Renal cortical epithelial cell (primary cell): ENCODE results near the gene PLAU. TPM values are rescaled to one million over a fixed set of nuclear protein-coding genes. Genes with fewer than 3 reads are reported as not detected.
"Not testable (repeated sequence)": the region's sequence is repeated elsewhere in the genome, so short reads cannot be mapped to it uniquely, and the experiment has no call there.

Experiments used
- DNase-seq: peaks from one replicate; pipeline ENCODE4 v3.0.0-alpha.2; 2011; ENCODE audit warnings: low read depth
- total RNA-seq: library from RNA; depleted of rRNA; stranded (reverse); fragments of >200 nt; gene quantifications from 2 replicates; pipeline ENCODE4 v1.2.3, GENCODE V29; 2014

PLAU gene
- total RNA-seq, 1 donor from 2014 or later: 238 TPM

- DNase-seq: no peak
Measured at GRCh38 chr10:73950155-73950948, 39.4 kb downstream of the PLAU start.

- peak; percentile 93 for DNase-seq
Measured at GRCh38 chr10:73953665-73954064, 42.7 kb downstream of the PLAU start.

DNA sequence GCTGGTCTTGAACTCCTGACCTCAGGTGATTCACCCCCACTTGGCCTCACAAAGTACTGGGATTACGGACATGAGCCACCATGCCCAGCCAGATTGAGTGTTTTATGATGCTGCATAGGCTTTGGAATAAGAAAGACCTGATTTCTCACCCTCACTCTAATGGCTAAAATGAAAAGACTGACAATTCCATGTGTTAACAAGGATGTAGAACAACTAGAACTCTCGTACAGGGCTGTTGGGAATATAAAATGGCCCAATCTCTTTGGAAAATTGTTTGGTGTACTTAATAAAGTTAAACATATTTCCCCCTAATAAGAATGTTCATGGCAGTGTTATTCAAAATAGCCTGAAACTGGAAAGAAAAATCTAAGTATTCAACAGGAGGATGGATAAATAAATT, 43.8 kb downstream of the PLAU start:
- no peak for DNase-seq

DNA sequence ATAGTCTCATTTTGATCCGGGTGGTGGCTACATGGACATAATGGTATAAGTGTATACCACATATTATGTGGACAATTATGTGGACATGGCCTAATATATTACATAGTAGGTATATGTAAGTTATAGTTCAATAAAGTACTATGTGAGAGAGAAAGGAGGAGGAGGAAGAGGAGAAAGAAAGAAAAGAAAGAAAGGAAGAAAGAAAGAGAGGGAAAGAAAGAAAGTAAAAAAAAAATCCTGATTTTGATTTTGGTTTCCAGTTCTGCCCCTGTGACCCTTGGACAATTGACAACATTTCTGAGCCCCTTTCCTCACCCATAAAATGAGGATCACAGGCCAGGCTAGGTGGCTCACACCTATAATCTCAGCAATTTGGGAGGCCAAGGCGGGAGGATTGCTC, 44.8 kb downstream of the PLAU start:
- no peak for DNase-seq

GRCh38 chr10:73956476-73957359, 45.8 kb downstream of the PLAU start:
- DNase-seq: peak; percentile 72

DNA sequence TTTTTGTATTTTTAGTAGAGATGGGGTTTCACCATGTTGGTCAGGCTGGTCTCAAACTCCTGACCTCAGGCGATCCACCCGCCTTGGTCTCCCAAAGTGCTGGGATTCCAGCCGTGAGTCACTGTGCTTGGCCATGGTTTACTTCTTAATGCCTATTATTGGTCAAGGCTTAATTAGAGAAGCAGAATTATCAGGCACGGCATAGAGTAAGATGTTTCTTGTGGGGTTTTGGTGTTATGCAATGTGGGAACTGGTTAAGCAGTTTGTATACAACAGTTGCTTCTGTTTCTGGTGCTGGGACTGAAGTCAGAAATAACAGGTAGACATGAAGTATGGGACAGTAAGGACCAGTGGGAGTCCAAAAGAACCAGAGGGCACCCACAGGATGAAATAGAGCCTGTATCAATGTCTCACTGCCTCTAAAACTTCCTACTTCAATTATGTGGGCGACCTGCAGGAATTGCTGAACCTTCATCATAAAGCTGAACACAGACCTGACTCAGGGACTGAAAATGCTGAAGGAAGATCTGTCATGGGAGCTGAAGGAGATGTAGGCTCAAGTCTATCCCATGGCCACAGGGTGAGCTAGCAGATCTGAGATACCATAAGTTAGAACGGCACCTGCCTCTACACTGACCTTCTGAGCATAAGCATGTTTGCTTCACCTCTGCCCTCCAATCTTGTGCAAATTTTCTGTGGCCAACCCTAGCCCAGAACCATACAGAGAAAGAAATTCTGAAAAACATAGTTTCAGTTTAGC, 48.7 kb downstream of the PLAU start:
- peak; percentile 57 for DNase-seq

DNA sequence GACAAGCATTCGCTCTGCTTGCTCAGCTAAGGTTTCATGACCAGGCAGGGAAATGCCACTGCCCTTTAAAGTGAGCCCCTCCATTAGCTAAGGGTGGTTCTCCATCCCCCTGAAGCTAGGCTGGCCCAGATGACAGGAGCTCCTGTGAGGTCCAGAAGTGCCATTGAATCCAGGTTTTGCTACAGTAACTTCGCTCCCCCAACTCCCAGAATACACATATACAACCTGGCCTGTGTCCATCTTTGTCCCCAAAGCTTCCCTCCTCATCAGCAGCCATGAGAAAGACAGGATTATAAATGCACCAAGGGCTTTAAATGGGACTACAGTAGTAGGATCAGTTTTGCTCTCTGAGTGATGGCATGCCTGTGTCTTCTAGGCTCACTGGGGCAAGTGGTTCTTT, 51.5 kb downstream of the PLAU start:
- DNase-seq: no peak

- DNase-seq: not testable (repeated sequence)
Measured at GRCh38 chr10:73963533-73963932, 52.6 kb downstream of the PLAU start.

GRCh38 chr10:73964743-73965142, 53.8 kb downstream of the PLAU start:
- DNase-seq: no peak

DNA sequence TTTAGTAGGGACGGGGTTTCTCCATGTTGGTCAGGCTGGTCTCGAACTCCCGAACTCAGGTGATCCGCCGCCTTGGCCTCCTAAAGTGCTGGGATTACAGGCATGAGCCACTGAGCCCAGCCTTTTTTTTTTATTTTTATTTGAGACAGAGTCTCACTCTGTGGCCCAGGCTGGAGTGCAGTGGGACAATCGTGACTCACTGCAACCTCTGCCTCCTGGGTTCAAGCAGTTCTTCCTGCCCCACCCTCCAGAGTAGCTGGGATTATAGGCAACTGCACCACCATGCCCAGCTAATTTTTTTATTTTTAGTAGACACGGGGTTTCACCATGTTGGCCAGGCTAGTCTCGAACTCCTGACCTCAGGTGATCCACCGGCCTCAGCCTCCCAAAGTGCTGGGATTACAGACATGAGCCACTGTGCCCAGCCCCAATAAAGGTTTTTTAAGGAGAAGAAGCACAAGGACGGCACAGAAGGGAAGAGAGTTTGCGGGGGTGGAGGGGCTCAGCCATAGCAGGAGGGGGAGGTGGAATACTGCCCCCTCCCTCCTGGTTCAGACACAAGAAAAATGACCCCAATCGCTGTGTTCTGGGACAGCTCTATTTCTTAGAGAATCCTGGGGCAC, 54.4 kb downstream of the PLAU start:
- not testable (repeated sequence) for DNase-seq

DNA sequence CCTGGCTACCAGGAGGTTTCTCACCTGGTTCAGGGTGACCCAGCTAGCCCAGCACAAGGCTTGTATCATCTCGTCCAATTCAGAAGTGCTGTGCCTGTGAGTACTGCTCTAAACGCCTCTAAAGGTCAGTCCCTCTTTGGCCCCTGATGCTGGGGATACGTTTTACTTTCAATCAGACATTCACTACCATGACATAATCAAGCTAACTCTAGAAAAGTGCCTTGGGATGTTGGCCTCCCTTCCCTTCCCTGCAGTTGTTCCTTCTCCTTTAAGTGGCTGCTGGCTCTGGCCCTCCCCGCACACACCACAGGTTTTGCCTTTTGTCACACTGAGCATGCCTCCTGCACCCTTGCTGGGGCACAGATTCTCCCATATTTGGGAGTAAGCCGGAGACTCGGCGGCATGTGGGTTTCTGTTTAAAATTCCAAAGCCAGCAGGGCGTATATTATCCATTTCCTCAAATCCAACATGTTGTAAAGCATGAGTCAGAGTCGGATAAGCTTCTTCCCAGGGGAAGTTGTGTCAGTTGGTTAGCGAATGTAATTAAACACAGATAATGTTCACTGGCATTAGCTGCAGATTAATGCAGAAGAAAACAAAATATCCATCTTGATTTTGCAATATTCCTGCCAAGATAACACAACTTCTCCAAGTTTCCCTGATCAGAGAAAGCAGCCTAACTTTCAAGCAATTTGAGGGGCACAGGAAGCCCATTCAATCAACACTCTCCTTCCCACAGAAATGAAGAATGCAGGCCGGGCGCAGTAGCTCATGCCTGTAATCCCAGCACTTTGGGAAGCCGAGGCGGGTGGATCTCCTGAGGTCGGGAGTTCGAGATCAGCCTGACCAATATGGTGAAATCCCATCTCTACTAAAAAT, 55.2 kb downstream of the PLAU start:
- DNase-seq: peak; percentile 100

DNA sequence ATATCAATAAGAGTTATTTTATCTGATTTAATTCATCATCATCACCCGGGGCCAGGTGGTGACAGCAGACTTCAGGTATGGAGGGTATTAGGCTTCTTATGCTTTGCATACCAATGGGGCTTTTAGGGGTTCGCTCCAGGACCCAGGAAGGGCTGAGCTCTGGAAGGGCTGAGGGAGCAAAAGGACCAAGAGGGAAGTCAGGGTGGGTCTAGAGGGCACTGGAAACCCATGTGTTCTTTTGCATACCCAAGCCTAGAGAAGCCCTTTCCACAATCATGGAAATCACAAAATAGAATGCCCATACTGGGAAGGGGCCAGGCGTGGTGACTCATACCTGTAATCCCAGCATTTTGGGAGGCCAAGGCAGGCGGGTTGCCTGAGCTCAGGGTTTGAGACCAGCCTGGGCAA, 56.1 kb downstream of the PLAU start:
- no peak for DNase-seq

Other genes starting within 250 kb of the PLAU start
- 1.0 and 3.4 TPM in 2 replicates for gene AGAP5, start 213.0 kb upstream of the PLAU start, total RNA-seq
- 55.6 and 84.6 TPM in 2 replicates for gene SEC24C, start 166.8 kb upstream of the PLAU start, total RNA-seq
- 13.1 and 21.4 TPM in 2 replicates for gene CHCHD1, start 129.1 kb upstream of the PLAU start, total RNA-seq
- gene ZSWIM8, start 125.5 kb upstream of the PLAU start, total RNA-seq: 37.5 and 66.9 TPM in 2 replicates
- gene NDST2, start 99.5 kb upstream of the PLAU start, total RNA-seq: 4.5 and 14.1 TPM in 2 replicates
- 20.3 and 21.1 TPM in 2 replicates for gene CAMK2G, start 36.6 kb upstream of the PLAU start, total RNA-seq
- gene VCL, start 87.0 kb downstream of the PLAU start, total RNA-seq: 258 and 313 TPM in 2 replicates
- gene AP3M1, start 239.7 kb downstream of the PLAU start, total RNA-seq: 42.7 and 48.7 TPM in 2 replicates
- gene ADK, start 240.1 kb downstream of the PLAU start, total RNA-seq: 66.9 and 74.9 TPM in 2 replicates